Progenitor cell of endocrine pancreas (in vitro differentiated cells): ENCODE measurements around the gene CYP1A1. TPM values are rescaled to one million over a fixed set of nuclear protein-coding genes. Genes with fewer than 3 reads are reported as not detected.

Source experiments
- DNase-seq: peaks from one replicate; pipeline ENCODE4 v3.0.0; 2021; ENCODE audit warnings: low spot score; ENCODE audit not compliant: unreplicated experiment
- H3K27ac Mint-ChIP-seq: 2 replicates; pipeline ENCODE4 v1.8.0; 2021; ENCODE audit warnings: mild to moderate bottlenecking, moderate library complexity, mixed read lengths
- H3K27me3 Mint-ChIP-seq: 2 replicates; pipeline ENCODE4 v1.8.0; 2021; ENCODE audit warnings: mixed read lengths
- H3K36me3 Mint-ChIP-seq: 2 replicates; pipeline ENCODE4 v1.8.0; 2022; ENCODE audit warnings: mixed read lengths; ENCODE audit not compliant: insufficient read depth
- H3K4me1 Mint-ChIP-seq: 2 replicates; pipeline ENCODE4 v1.8.0; 2021; ENCODE audit warnings: low read depth, mixed read lengths
- H3K4me3 Mint-ChIP-seq: 2 replicates; pipeline ENCODE4 v1.8.0; 2021; ENCODE audit warnings: low read depth, mild to moderate bottlenecking, moderate library complexity, mixed read lengths
- H3K9me3 Mint-ChIP-seq: 2 replicates; pipeline ENCODE4 v1.8.0; 2021; ENCODE audit warnings: low read depth, mixed read lengths
- total RNA-seq: library from RNA; stranded (reverse); gene quantifications from 2 replicates; pipeline ENCODE4 v1.2.1, GENCODE V29; 2021
- TF ChIP-seq, protein P1 (sequence below): fragments of 200-600 bp; sonication (generic); IDR thresholded peaks from one replicate; pipeline ENCODE4 v1.5.0; 2021; ENCODE audit warnings: antibody characterized with exemption, mild to moderate bottlenecking; ENCODE audit not compliant: unreplicated experiment

Gene CYP1A1
- total RNA-seq, 1 donor from 2014 or later: 1.5 TPM

DNA sequence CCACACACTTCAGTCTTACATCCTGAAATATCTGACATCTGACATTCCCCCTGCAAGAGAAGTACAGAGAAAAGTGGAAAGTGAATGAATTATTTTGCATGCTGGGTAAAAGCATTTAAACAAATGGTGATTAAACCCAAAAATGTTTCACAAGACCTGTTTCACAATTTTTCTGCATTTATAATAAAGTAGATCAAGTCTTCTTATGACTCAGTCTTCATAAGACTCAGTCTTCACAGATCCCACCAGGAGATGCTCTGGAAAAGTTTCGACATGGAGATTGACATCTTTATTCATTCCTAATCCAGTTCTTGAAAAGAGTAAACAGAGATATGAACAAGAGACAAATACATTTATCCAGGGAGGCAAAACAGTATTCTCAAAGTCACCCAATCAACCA is 16.3 kb downstream of the CYP1A1 start:
- Mint-ChIP-seq H3K36me3 (no peaks in the 10 kb centered on the region), H3K4me1 (no peaks in the 10 kb centered on the region), H3K27me3 (peaks cover 50% of the 10 kb centered on the region), H3K4me3 (no peak overlapping the region), H3K27ac (no peak overlapping the region), H3K9me3 (no peaks in the 10 kb centered on the region)
- no peak for DNase-seq
- TF ChIP-seq, protein P1, sequence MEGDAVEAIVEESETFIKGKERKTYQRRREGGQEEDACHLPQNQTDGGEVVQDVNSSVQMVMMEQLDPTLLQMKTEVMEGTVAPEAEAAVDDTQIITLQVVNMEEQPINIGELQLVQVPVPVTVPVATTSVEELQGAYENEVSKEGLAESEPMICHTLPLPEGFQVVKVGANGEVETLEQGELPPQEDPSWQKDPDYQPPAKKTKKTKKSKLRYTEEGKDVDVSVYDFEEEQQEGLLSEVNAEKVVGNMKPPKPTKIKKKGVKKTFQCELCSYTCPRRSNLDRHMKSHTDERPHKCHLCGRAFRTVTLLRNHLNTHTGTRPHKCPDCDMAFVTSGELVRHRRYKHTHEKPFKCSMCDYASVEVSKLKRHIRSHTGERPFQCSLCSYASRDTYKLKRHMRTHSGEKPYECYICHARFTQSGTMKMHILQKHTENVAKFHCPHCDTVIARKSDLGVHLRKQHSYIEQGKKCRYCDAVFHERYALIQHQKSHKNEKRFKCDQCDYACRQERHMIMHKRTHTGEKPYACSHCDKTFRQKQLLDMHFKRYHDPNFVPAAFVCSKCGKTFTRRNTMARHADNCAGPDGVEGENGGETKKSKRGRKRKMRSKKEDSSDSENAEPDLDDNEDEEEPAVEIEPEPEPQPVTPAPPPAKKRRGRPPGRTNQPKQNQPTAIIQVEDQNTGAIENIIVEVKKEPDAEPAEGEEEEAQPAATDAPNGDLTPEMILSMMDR: no peak

GRCh38 chr15:74696808-74697207 is 28.5 kb downstream of the CYP1A1 start:
- Mint-ChIP-seq H3K36me3 (peaks cover 1% of the 10 kb centered on the region), H3K9me3 (no peaks in the 10 kb centered on the region), H3K27me3 (peaks cover 23% of the 10 kb centered on the region), H3K27ac (no peak overlapping the region), H3K4me1 (peaks cover 25% of the 10 kb centered on the region), H3K4me3 (peak overlapping the region; percentile 100)
- DNase-seq: no peak
- TF ChIP-seq, protein P1: no peak

DNA sequence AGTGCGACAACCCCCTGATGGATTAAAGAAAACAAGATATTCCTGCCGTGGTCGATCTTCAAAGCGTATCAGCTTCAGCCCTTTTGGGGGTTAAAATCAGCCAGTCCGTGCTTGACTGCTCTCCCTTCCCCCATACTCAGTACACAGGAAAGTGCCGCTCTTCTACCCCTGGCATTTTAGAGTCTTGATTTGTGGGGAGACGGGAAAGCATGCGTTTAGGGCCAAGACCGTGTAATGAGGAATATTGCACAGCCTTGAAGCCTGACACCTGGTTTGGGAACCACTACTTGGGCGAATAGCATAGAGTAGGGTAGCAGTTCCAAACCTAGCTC is 29.0 kb downstream of the CYP1A1 start:
- Mint-ChIP-seq H3K27ac (peak overlapping the region; percentile 98), H3K9me3 (no peaks in the 10 kb centered on the region), H3K4me1 (peaks cover 25% of the 10 kb centered on the region), H3K27me3 (peaks cover 18% of the 10 kb centered on the region), H3K4me3 (peak overlapping the region; percentile 100), H3K36me3 (peaks cover 1% of the 10 kb centered on the region)
- TF ChIP-seq, protein P1: no peak
- DNase-seq: no peak

GRCh38 chr15:74695597-74696397 is 29.5 kb downstream of the CYP1A1 start, which contains the start of gene EDC3:
EDC3 (minus strand) TSS chr15:74696024; CDS start chr15:74675124, 20,900 bp downstream.
- Mint-ChIP-seq H3K4me1 (peaks cover 25% of the 10 kb centered on the region), H3K27me3 (peaks cover 14% of the 10 kb centered on the region), H3K27ac (peak within 1 kb of the TSS; percentile 98), H3K9me3 (no peaks in the 10 kb centered on the region), H3K4me3 (peak within 1 kb of the TSS; percentile 100), H3K36me3 (peaks cover 1% of the 10 kb centered on the region)
- DNase-seq: peak; percentile 72
- TF ChIP-seq, protein P1: no peak

DNA sequence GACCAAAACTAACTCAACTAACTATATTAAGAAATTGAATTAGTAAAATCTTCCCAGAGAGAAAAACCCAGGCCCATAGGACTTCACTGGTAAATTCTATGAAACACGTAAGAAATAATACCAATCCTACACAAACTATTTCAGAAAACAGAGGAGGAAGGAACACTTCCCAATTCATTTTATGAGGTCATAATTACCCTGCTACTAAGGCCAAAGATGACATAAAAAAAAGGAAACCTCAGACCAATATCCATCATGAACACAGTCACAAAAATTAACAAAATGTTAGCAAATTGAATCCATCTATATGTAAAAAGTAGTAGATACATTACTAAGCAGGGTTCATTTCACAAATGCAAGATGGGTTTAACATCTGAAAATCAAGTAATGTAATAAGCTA is 33.0 kb downstream of the CYP1A1 start:
- TF ChIP-seq, protein P1: no peak
- Mint-ChIP-seq H3K4me1 (peaks cover 25% of the 10 kb centered on the region), H3K4me3 (no peak overlapping the region), H3K9me3 (no peaks in the 10 kb centered on the region), H3K36me3 (peaks cover 4% of the 10 kb centered on the region), H3K27ac (no peak overlapping the region), H3K27me3 (no peaks in the 10 kb centered on the region)
- no peak for DNase-seq
